GM21515 (cell line): Measurements from ENCODE around the gene NEMP1.
"Not testable (repeated sequence)": the region's sequence is repeated elsewhere in the genome, so short reads cannot be mapped to it uniquely, and the experiment has no call there.

Experiments used
- ATAC-seq: cut with Tn5 transposase; IDR thresholded peaks from one replicate; pipeline ENCODE4 v1.9.1; 2021; ENCODE audit not compliant: unreplicated experiment

The NEMP1 gene, protein sequence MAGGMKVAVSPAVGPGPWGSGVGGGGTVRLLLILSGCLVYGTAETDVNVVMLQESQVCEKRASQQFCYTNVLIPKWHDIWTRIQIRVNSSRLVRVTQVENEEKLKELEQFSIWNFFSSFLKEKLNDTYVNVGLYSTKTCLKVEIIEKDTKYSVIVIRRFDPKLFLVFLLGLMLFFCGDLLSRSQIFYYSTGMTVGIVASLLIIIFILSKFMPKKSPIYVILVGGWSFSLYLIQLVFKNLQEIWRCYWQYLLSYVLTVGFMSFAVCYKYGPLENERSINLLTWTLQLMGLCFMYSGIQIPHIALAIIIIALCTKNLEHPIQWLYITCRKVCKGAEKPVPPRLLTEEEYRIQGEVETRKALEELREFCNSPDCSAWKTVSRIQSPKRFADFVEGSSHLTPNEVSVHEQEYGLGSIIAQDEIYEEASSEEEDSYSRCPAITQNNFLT

DNA sequence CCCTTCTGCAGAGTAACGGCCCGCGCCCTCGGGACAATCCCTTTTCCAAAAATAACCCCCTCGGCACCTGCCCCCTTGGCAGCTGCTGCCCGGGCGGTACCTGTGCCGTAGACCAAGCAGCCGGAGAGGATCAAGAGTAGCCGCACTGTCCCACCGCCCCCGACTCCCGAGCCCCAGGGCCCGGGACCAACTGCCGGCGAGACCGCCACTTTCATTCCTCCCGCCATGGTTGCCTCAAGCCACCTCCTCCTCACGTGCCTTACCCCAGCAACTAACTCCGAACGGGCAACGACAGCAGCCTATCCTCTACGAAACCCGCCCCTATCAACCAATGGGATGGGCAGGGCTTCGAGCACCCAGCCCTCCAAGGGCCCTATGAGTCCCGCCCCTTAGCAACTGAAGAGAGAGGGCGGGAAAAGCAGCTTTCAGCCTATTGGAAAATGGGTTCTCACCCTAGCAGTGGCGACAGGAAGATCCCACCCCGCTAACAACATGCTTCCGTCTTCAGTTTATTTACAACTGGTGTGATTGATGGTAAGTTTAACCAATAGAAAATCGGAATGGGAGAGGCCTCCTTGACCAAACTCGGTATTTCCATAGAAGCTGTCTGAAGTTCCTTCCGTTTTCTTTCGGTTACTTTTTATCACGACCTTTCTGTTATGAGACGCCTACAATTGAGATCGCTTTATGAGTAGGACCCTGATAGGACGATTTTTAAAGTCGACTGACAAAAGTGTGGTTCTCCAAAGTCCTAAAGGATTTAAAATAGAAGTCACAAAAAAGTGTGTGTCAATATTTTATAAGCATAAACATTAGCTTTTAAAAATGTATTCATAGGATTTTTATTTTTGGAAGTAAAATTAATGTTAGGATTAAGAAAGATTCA lies at the start of gene NEMP1:
Gene NEMP1 (minus strand): TSS at position 273 of the 886 bp plus-strand sequence. CDS start 46 bp downstream, at position 227.
- peak; percentile 97 for ATAC-seq

DNA sequence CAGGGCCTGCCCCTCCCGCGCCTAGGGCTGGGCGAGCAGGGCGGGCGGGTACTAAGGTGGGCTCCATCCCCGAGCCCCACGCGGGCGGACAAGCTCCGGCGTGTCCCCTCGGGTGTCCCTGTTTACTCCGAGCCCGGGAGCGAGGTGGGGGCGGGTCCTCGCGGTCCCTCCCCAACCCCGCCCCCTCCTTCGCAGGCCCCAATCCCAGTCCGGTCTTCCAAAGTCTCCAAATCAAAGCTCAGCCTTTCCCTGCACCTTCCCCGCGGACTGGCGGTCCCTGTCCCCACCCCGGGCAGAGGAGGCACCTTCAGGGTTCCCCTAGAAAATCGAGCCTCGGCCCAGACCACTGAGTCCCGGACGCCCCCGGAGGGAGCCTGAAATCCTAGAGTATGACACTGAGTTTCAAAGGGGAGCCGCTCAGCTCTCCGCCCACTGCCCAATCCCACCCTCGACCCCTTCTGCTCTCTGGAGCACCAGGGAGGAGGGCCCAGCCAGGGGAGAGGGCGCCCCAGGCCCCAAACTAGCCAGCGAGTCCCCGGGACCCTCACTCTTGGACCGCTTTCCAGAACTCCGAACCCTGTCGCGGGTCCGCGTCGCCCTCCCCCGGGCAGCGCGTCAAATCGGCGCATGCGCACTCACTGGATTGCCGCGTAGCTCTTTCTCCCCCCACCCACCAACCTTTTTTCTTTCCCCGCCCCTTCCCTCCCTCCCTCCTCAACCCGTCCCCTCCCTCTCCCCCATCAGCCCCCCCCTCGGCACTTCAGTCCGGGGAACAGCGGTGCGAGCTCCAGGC lies 49.3 kb upstream of the NEMP1 start, which contains the start of gene LRP1:
Gene LRP1 (plus strand): TSS at position 758 of the 793 bp plus-strand sequence. CDS start 482 bp downstream, outside the sequence.
- no peak for ATAC-seq

DNA sequence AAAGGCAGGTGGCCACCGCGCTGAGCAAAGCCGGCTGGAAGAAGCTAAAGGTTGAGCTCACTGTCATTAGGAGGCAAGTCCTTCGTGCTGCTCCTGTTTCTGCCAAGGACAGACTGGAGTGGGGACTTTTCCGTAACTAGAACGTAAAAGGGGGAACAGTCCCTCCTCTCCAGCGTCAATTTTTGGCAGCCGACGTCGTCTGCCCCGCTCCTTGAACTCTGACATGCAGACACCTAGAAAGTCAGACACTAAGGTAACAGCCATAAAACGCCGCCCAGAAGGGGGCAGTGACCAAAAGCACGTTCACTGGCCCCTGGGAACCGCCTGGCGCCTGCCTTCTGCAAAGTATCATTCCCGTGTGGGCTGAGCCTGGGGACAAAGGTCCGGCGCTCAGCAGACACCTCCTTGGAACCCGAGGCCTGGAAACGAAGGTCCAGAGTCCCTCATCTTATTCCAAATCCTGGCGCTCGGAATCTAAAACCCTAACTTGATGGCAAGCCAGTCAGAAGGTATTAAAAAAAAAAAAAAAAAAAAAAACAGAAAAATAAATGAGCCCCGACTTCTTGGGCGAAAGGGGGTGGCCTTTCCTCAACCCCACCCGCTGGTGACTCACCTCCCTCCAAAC lies 48.6 kb upstream of the NEMP1 start:
- ATAC-seq: no peak

DNA sequence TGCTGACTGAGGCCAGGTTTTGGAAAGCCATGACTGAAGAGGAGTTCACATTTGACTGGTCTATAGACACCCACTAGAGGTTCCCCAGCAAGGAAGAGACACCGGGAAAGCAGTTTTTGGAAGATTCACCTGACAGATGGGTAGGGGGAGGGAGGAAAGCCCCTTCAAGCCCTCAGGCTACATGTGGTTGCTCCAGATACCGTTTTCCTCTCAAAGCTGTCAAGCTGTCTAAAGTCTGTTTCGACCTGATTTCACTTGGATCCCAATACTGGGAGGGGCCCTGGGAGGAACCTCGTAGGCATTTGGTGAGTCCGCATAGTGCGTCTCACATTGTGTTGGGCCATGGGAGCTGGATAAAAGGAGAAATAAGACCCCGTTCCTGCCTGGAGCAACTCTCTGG lies 48.0 kb upstream of the NEMP1 start:
- ATAC-seq: no peak

DNA sequence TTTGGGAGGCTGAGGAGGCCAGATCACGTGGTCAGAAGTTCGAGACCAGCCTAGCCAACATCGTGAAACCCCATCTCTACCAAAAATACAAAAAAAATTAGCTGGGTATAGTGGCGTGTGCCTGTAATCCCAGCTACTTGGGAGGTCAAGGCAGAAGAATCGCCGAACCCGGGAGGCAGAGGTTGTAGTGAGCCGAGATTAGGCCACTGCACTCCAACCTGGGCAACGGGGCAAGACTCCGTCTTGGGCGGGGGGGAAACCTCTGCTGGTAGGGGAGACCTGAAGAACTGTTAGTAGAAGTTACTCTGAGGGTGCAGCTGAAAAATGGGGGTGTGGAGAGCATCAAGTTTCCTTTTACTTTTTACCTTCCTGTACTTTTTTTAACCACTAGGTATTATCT lies 47.5 kb upstream of the NEMP1 start:
- no peak for ATAC-seq

DNA sequence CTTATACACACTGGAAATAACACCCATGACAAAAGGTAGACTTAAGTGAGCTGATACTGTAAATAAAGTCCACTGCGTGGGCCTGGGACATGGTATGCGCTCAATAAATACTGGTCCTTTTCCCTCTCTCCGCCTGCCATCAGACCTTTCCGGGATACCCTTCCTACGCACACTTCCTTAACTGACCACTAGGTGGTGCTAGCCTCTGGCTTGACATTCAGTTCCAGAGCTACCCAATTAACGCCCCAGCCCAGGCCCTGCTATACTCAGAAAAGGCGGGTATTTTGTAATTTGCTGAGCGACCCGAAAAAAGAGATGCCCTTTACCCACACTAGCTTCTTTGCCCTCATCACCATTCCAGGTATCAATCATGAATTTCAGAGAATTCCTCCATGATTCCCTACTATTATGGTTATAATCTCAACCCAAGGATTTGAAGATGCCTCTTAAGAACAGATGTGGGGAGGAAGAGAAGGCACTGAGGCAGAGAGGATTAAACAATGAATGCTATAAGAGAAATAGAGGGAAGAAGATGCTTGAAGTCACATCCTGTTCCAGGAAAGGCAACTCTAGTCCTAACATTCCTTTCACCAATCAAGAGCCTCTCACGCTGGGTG lies 45.8 kb upstream of the NEMP1 start:
- no peak for ATAC-seq

DNA sequence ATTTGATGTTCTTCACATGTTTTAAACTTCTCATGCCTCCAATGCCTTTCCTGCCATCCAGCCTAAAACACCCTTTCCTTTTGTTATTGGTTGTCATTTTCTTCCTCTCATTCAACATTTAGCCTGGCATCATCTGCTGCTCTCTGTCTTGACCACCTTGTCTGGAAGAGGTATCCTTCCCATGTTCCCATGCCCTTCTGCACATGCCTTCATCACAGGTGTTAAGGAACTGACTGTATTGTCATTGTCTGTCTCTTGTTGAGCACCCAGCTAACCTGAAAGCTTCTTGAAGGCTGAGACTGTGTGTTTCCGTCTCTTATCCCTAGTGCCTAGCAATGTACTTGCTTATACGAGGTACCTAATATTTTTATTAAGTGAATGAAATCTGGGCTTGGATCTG lies 45.2 kb upstream of the NEMP1 start:
- no peak for ATAC-seq

DNA sequence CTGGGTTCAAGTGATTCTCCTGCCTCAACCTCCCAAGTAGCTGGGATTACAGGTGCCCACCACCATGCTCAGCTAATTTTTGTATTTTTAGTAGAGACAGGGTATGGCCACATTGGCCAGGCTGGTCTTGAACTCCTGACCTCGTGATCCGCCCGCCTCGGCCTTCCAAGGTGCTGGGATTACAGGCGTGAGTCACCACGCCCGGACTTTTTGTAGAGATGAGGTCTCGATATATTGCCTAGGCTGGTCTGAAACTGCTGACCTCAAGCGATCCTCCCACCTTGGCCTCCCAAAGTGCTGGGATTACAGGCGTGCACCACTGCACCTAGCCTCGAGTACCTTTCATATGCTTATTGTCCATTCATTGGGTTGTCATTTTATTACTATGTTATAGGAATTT lies 42.1 kb upstream of the NEMP1 start:
- ATAC-seq: not testable (repeated sequence)

DNA sequence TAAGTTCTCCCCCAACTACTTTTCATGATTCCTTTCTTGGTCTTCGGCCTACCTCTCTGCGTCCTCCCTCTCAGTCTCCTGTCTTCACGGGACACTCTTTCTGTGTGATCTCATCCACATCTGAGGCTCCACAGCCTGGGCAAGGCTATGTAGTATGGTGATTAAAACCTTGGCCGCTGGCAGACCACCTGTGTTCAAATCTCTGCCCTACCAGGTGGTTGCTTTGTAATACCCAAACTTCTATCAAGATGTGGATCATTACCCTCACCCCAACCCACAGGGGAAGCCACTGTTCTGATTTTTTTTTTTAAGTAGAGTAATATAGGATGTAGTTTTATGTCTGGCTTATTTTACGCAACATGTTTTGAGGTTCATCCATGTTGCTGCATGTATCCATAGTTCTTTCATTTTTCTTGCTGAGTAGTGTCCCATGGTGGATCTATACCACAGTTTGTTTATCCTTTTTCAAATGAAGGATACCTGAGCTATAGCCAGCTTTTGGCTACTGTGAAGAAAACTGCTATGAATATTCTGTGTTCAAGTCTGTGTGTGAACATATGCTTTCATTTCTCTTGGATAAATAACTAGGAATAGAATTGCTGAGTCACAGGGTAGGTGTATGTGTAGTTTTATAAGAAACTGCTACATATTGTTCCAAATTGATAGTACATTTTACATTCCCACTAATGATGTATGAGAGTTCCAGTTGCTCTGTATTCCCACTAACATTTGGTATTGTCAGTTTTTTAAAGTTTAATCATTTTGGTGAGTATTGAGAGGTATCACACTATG lies 40.9 kb upstream of the NEMP1 start:
- no peak for ATAC-seq

DNA sequence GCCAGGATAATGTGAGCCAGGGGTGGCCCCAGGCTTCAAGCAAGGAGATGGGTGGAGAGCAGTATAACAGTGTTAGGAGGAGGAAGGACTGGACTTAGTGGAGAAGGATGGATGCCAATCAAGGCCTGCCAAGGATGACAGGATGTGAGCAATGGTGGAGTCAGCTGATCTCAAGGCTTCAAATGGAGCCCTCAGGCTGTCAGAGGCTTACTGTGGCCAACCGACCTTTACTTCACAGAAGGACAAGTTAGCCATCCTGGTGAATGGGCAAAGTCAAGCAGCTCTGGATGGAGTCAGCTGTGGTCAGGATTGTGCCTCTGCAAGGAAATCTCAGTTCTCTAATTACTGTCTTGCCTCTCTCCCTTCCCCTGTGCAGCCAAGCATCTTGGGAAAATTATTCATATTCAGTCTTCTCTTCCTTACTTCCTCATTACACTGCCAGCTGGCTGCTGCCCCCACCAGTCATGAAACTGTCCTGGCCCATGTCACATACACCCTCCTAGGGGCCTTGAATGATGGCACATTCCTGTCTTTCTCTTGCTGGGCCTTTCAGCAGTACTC lies 40.2 kb upstream of the NEMP1 start:
- no peak for ATAC-seq

DNA sequence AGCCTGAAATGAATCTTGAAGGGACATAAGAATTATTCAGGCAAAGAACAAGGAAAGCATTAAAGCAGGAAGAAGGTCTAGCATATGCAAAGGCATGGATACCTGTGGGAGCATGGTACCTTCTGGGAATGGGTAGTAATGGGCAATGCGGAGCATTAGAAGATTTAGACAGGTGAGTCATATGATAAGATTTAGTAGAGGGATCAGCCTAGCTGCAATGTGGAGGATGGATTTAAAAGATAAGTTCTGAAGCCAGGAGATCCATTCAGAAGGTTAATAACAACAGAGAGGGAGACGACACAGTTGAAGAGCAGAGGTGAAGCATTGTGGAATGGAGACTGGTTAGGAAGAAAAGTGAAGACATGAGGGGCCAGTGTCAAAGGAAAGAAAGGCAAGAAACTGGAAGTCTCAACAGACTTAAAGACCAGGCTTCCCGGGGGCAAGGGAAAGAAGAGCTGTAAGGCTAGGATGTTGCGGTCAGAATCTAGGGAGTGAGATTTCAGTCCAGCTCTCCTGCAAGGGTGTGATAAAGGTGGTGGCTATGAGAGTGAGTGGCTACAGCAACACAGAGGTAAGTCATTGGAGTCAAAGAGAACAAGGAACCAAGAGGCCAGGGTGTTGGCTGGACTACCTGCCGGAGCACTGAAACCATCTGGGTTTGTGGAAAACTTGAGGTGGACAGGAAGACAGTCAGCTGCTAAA lies 38.1 kb upstream of the NEMP1 start:
- ATAC-seq: no peak

DNA sequence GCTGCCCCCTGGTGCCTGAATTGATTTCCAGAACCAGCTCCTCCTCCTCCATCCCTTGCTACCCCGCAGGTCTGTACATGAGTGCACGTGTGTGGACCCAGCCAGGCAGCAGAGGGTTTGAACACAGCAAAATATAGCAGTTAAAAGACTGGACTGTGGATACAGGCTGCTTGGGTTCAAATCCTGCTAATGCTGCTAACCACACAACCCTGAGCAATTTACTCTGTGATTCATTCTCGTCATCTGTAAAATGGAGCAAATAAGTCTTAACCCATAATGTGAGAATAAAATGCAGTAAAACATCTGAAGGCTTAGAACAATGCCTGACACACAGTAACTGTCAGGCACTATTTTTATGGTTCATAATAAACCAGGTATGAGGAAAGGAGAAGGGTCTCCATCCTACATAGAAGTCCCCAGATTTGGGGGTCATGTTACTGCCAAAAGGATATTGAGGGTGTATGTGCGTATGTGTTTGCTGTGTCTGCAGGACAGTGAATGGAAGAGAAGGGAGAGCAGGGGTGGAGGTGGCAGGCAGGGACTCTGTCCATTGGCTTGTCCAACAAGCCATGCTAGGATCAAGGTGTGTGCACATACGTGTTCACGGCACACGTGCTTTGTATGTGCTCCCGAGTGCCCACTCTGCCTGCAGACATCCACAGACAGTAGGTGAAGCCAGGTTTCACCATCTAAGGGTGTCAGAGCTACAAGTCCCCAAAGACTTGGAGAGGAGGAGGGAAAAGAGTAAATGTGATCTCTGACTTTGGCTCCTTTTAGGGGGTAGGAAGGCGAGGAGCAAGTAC lies 34.1 kb upstream of the NEMP1 start:
- peak; percentile 49 for ATAC-seq

DNA sequence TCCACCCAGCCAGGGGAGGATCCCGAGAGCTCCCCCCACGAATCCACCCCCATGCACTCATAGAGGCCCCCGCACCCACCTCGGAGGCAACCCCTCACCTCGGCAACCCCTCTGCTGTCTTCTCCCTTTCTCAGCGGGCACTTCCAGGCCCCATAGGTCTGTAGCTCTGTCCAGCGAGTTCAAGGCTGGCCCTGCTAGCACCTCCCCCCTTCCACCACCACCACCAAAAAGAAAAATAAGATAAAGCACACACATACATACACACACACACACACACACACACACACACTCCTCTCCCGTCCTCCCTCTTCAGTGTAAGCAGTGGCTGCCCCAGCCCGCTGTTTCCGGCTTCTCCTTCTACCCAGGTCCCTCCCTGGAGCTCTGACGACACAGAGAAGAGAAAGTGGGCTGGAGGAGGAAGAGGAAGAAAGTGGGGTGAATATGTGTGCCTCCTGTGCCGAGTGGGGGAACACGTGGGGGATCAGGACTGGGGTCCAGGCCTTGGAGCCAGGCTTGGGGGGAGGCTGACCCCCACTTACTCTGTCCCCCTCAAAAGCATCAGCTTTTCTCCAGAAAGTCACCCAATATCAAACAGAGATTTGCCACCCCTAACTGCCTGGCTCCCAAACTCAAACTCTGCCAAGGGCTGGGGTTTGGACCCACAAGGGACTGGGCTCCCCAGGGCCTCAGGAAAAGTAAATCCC lies 32.6 kb upstream of the NEMP1 start, which contains the start of gene STAT6:
Gene STAT6 (minus strand): TSS at position 332 of the 704 bp plus-strand sequence. CDS start 3,084 bp downstream, outside the sequence.
- ATAC-seq: peak; percentile 51

DNA sequence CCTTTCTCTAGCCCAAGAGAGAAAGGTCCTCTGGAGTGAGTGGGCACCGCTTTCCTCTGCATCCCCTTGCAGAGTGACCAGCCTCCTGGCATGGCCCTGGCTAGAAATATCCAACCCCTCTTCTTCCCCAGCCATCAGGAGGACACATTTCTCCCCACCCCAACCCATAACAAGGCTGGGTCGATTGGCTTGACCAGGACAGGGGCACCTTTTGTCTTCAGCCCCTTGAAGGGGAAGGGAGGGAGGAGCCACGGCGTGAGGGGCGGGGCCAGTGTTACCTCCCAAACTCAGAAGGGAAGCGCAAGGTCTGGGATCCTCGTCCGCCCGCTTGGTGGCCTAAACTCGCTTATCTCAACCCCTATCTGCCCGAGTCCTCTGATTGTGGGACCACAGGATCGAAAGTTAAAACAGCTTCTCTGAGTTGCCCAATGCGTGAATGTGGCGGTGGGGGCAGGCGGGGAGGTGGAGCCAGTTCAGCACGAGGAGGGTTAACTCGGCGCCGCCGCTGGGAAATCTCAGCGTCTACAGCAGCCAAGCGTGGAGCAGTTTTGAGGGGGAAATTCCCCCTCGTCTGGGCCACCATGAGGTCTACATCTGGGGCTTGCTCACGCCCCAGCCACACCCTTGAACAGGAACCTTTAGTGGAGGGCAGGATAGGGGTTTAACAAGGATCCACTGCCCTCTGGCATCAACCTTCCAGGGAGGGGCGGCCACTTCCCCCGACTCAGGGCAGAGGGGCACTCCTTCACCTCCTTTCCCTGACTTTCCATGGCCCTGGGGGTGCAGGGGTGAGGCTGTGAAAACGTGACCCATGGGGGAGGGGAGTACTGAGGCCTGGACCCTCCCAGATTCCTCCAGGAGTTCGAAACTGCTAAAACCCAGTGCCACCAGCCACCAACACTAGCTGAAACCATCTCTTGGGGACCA lies 31.8 kb upstream of the NEMP1 start:
- peak; percentile 42 for ATAC-seq

DNA sequence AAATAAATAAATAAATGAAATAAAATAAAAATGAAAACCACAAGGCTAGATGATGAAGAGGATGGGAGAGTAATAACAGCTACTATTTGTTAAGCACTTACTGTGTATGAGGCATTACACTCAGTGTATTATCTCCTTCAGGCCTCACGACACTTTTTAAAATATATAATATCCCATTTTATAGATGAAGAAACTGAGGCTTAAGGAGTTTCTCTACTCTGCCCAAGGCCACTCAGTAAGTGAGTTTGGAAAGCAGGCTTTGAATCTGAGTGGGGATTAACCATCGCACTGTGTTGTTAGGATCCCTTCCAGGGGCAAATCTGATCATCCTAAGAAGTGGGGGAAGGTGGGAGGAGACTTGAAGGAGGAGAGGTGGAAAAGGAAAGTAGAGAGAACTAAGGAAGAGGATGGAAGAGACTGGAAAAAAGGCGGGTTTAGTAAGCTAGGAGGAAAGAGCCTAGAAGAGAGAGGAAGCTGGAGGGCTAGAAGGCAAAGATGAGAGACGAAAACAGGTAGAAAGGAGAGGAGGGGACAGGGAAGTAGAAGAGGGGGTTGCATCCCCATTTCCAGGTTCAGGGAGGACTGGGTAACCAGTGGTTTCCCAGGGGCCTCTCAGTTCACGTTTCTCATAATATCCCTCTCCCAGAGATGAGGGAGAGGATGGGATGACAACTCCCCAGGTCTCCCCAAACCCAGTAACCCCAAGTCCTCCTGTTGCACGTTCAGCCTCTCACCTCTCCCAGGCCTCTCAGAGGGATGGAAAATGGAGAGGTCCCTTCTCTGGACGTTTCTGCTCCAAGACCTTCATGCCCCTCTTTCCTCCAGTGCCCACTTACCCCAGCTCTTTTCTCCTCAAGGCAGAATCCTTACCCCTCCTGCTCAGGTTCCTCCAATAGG lies 30.9 kb upstream of the NEMP1 start:
- ATAC-seq: no peak
